Measurements from ENCODE around the gene TSPAN1.

- TF ChIP-seq CTCF (IDR thresholded peaks at IDR 0.05; ENCODE audit: poor library complexity) (no peak), EZH2phosphoT487 (IDR thresholded peaks at IDR 0.05; ENCODE audit: low read depth, severe bottlenecking, unreplicated experiment) (no peak), EZH2 (IDR thresholded peaks at IDR 0.05; ENCODE audit: borderline replicate concordance) (no peak)
Observed at GRCh38 chr1:46169811-46170454, 5.0 kb upstream of the TSPAN1 start.
